H7 (cell line): ENCODE data around the gene LRIG1. TPM values are rescaled to one million over a fixed set of nuclear protein-coding genes. Genes with fewer than 3 reads are reported as not detected.

ENCODE experiments used
- DNase-seq: peaks from one replicate; pipeline ENCODE4 v3.0.0; 2012
- H3K27me3 ChIP-seq: 2 replicates; pipeline ENCODE4 v1.6.0; 2011; ENCODE audit warnings: mild to moderate bottlenecking, low read length; ENCODE audit not compliant: control insufficient read depth, insufficient read depth
- H3K36me3 ChIP-seq: replicated peaks from 2 replicates; pipeline ENCODE4 v1.5.1; 2011; ENCODE audit warnings: low read length; ENCODE audit not compliant: control insufficient read depth, insufficient read depth
- H3K4me3 ChIP-seq: 2 replicates; pipeline ENCODE4 v1.5.1; 2011; ENCODE audit warnings: low read depth, mild to moderate bottlenecking, control low read depth, low read length, moderate library complexity; ENCODE audit not compliant: insufficient read depth
- total RNA-seq: library from RNA; depleted of rRNA; stranded (reverse); fragments of >200 nt; shearing (Covaris generic); gene quantifications from 2 replicates; pipeline ENCODE4 v1.2.3, GENCODE V29; 2014; rRNA removed

LRIG1 gene
- total RNA-seq = 69.7 and 101 TPM in 2 replicates

DNA sequence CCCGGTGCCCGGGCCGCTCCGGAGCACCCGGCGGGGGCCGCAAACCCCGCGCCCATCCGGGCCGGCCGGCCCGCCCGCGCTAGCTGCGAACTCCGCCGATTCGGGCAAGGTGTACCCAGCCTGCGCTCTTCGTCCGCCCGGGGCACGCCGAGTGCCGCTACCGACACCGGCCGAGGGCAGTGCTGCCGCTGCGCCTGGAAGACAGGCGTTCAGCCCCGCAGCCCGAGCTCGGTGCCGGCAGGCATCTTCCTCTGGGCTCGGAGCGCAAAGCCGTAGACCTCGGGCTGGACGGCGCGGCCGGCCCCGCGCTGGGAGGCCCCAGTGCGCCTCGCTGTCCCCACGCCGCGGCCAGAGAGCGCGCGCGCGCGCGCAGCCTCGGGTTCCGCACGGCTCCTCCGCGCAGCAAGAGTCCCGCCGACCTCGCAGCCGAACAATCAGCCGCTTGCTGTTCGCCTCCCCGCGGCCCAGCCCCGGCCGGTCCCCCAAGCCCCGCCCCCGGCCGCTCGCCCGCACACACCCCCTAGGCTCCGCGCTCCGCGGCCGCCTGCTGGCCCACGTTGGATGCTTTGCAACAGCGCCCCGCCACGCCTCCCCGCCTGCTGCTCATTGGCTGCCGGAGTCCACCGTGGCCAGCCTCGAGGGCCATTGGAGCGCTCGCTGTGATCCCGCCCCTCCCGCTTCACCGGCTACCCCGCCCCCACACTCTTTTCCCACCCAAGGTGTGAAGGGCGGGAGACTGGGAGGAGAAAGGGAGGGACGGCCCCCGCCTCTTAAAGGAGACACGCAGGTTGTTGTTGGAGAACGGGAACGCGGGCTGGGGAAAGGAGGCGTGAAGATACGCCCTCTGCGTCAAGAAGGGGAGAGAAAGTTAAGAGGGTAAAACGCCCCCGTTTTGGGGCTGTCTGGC lies at the start of gene LRIG1:
LRIG1 (minus strand) TSS at position 447 of the 907 bp plus-strand sequence. CDS start 615 bp downstream, outside the sequence.
- Histone ChIP-seq H3K27me3 (no peaks in the 10 kb centered on the region; the same call in 1 of the 2 replicates), H3K36me3 (no peaks in the 10 kb centered on the region), H3K4me3 (peak within 1 kb of the TSS; percentile 95)
- peak; percentile 98 for DNase-seq

GRCh38 chr3:66544619-66545429 lies 44.0 kb upstream of the LRIG1 start:
- no peak for DNase-seq
- H3K36me3 ChIP-seq = no peaks in the 10 kb centered on the region
- H3K27me3 ChIP-seq = no peaks in the 10 kb centered on the region
- H3K4me3 ChIP-seq = no peak overlapping the region

DNA sequence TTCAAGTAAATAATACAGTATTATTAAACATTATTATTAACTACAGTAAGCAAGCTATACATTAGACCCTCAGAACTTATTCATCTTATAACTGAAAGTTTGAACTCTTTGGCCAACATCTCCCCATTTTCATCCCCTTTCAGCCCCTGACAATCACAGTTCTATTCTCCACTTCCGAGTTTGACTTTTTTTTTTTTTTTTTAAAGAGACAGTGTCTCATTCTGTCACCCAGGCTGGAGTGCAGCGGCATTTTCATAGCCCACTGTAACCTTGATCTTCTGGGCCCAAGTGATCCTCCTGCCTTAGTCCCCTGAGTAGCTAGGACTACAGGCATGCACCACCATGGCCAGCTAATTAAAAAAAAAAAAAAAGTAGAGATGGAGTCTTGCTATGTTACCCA lies 41.3 kb upstream of the LRIG1 start:
- H3K27me3 ChIP-seq = no peaks in the 10 kb centered on the region
- no peak for DNase-seq
- H3K4me3 ChIP-seq = no peak overlapping the region
- no peaks in the 10 kb centered on the region for H3K36me3 ChIP-seq

DNA sequence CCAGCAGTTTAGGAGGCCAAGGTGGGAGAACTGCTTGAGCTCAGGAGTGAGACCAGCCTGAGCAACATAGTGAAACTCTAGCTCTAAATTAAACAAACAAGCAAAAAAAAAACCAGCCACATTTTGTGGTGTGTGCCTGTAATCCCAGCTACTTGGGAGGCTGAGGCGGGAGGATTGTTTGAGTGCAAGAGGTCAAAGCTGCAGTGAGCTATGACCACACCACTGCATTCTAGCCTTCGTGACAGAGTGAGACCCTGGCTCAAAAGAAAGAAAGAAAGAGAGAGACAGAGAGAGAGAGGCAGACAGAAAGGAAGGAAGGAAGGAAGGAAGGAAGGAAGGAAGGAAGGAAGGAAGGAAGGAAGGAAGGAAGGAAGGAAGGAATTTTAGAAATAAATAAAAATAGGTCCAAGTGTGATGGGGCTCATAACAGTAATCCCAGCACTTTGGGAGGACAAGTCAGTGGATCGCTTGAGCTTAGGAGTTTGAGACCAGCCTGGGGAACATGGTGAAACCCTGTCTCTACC lies 38.7 kb upstream of the LRIG1 start:
- peaks cover 1% of the 10 kb centered on the region; the same call in 1 of the 2 replicates for H3K27me3 ChIP-seq
- H3K4me3 ChIP-seq = no peak overlapping the region
- DNase-seq = no peak
- H3K36me3 ChIP-seq = no peaks in the 10 kb centered on the region

- H3K36me3 ChIP-seq = no peaks in the 10 kb centered on the region
- H3K27me3 ChIP-seq = peaks cover 2% of the 10 kb centered on the region; the same call in 1 of the 2 replicates
- no peak overlapping the region for H3K4me3 ChIP-seq
- no peak for DNase-seq
Measured at GRCh38 chr3:66538390-66538789, 37.6 kb upstream of the LRIG1 start.

DNA sequence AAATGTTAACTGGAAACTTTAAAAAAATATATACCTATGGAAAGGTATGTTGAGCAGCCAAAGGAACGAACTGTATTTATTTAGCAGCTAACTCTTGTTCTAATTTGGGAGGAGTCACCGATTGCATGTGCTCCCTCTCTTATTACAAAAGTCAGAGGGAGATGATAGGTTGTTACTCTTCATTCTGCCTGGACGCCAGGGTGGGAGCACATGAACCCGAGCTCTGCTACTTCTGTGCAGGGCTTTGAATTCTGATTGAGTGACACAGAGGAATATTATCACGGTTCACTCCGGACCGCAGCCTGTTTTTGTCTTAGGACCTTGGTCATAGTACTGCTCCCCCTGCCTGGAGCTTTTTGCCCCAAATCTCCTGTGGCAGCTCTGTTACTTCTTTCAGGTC lies 36.9 kb upstream of the LRIG1 start:
- Histone ChIP-seq H3K27me3 (peaks cover 2% of the 10 kb centered on the region; the same call in 1 of the 2 replicates), H3K36me3 (no peaks in the 10 kb centered on the region), H3K4me3 (no peak overlapping the region)
- peak; percentile 40 for DNase-seq

DNA sequence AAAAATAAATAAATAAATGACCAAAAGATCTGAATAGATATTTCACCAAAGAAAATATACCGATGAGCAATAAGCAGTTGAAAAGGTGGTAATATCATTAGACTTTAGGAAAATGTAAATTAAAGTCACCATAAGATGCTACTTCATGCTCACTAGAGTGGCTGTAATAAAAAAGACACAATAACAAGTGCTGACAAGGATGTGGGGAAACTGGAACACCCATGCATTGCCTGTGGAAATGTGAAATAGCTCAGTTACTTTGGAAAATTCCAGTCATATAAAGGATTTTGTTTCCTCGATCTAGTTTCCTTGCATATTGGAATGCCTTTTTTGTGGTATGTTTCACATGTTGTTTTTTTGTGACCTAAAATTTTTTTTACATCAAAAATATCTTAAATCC lies 36.0 kb upstream of the LRIG1 start:
- H3K4me3 ChIP-seq = no peak overlapping the region

GRCh38 chr3:66534304-66534845 lies 33.6 kb upstream of the LRIG1 start:
- no peak for DNase-seq
- Histone ChIP-seq H3K4me3 (no peak overlapping the region), H3K36me3 (no peaks in the 10 kb centered on the region), H3K27me3 (peaks cover 2% of the 10 kb centered on the region; the same call in 1 of the 2 replicates)

More for the DNA sequence above, 36.0 kb upstream of the LRIG1 start:
- DNase-seq = no peak
- H3K27me3 ChIP-seq = peaks cover 2% of the 10 kb centered on the region; the same call in 1 of the 2 replicates
- H3K36me3 ChIP-seq = no peaks in the 10 kb centered on the region

DNA sequence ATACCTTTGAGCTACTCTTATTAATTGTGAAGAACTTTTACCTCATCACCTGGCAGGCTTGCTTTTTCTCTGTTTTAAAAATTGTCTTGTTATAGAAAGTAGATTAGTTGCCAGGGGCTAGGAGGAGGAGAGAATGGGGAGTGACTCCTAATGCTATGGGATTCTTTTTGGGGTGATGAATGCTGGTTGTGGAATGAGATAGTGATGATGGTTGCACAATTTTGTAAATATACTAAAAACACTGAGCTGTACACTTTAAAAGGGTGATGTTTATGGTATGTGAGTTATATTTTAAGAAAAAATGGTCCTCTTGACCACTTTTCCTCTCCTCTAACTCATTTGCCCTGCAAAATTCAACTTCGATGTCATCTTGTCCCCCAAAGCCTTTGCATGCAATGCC lies 31.8 kb upstream of the LRIG1 start:
- DNase-seq = no peak
- Histone ChIP-seq H3K27me3 (peaks cover 2% of the 10 kb centered on the region; the same call in 1 of the 2 replicates), H3K4me3 (no peak overlapping the region), H3K36me3 (no peaks in the 10 kb centered on the region)

DNA sequence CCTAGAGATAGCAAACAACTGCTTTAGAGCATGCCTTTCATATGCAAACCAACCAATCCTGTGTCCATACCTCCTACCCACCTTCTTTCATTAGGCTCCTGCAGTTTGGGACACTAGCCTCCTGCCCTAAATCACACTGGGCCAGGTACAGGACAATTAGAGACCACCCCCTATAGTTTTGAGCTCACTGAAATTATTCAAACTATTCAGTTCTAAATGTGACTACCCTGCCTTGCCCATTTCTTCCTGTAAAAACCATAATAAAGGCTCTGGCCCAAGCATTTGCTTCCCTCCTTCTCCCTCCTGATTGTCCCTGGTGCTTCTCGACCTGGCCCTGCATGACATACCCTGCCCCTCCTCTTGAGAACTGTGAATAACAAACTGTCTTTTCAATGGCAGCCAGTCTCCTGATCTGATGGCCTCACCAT lies 31.4 kb upstream of the LRIG1 start:
- peak; percentile 73 for DNase-seq
- peaks cover 2% of the 10 kb centered on the region; the same call in 1 of the 2 replicates for H3K27me3 ChIP-seq
- no peaks in the 10 kb centered on the region for H3K36me3 ChIP-seq
- no peak overlapping the region for H3K4me3 ChIP-seq

DNA sequence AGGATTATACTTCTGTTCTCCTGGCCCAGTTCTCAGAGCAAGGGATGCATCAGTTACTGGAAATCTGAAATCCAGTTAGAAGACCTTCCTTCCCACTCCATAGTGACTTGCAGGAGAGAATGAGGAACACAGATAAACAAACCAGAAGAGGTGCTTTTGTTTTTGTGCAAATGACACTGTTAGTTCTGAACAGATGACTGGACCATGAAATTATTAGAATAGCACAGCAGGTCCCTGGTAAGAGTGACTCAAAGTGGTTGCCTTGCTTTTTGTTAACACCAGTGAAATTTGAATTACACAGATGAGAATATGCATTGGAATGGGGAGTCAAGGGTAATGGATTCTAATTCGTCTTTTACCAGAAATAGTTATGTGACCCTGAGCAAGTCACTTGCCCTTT lies 30.4 kb upstream of the LRIG1 start:
- H3K27me3 ChIP-seq = peaks cover 2% of the 10 kb centered on the region; the same call in 1 of the 2 replicates
- H3K4me3 ChIP-seq = no peak overlapping the region
- no peaks in the 10 kb centered on the region for H3K36me3 ChIP-seq
- no peak for DNase-seq

DNA sequence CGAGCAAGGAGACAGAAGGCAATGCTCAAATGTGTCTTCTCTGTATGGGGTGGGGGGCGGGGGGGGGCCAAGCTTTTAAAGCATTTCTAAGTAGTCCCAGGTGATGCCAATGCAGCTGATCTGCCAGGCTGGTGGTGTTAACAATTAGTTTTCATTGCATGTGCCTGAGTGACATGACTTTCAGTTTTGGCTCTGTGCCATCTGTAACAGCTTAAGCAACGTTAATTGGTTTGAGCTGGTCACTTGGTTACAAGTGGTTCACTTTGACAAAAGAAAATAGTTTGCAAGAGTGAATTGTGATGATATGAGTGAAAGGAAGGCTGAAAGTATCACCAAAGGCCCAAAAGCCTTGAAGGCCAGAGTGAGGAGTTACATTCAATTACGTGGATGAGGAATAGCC lies 26.4 kb upstream of the LRIG1 start:
- no peak overlapping the region for H3K4me3 ChIP-seq
- DNase-seq = no peak
- H3K27me3 ChIP-seq = no peaks in the 10 kb centered on the region
- H3K36me3 ChIP-seq = no peaks in the 10 kb centered on the region

- Histone ChIP-seq H3K27me3 (no peaks in the 10 kb centered on the region), H3K36me3 (no peaks in the 10 kb centered on the region), H3K4me3 (no peak overlapping the region)
- no peak for DNase-seq
Measured at GRCh38 chr3:66525771-66526170, 24.9 kb upstream of the LRIG1 start.

GRCh38 chr3:66520724-66521123 lies 19.9 kb upstream of the LRIG1 start:
- no peak for DNase-seq
- Histone ChIP-seq H3K4me3 (no peak overlapping the region), H3K27me3 (no peaks in the 10 kb centered on the region), H3K36me3 (no peaks in the 10 kb centered on the region)
